Transverse colon (tissue), 4 donors: ENCODE data around the gene MZT2A. TPM values are rescaled to one million over a fixed set of nuclear protein-coding genes. Genes with fewer than 3 reads are reported as not detected.
A peak's percentile ranks its signal among the peaks of the same experiment; 100 is the strongest.
"Not testable (repeated sequence)": the region's sequence is repeated elsewhere in the genome, so short reads cannot be mapped to it uniquely, and the experiment has no call there.

Source experiments
- DNase-seq: peaks from one replicate; pipeline ENCODE4 v3.0.0-alpha.2; 2019
- H3K27ac ChIP-seq, 4 donors: fragments of 200-600 bp; sonication (generic); 2 replicates each; pipeline ENCODE4 v1.5.1; 2016 to 2018; ENCODE audit warnings: inconsistent platforms in 4 of 4
- H3K27me3 ChIP-seq: fragments of 200-600 bp; sonication (generic); 2 replicates; pipeline ENCODE4 v1.5.1; 2017; ENCODE audit warnings: inconsistent platforms
- H3K36me3 ChIP-seq, 4 donors: fragments of 200-600 bp; sonication (generic); 2 replicates each; pipeline ENCODE4 v1.5.1; 2017 to 2019; ENCODE audit warnings: inconsistent platforms in 4 of 4
- H3K4me1 ChIP-seq, 4 donors: fragments of 200-600 bp; sonication (generic); 2 replicates each; pipeline ENCODE4 v1.5.1; 2017 to 2020; ENCODE audit warnings: inconsistent platforms in 4 of 4
- H3K4me3 ChIP-seq, 4 donors: fragments of 200-600 bp; sonication (generic); 1 replicate in 1 of 4; 2 replicates in 3 of 4; pipeline versions ENCODE4 v1.5.1 to v1.6.1; 2017 to 2019; ENCODE audit warnings: inconsistent platforms in 4 of 4
- H3K9me3 ChIP-seq, 2 donors: fragments of 200-600 bp; sonication (generic); 2 replicates each; pipeline ENCODE4 v1.5.1; 2017 to 2019; ENCODE audit warnings: inconsistent platforms in 2 of 2
- EP300 ChIP-seq: sonication (generic); formaldehyde crosslinking; IDR thresholded peaks from one replicate; pipeline ENCODE4 v1.6.1; 2017; ENCODE audit warnings: antibody characterized with exemption, low read depth
- POLR2A ChIP-seq: fragments of 450-650 bp; IDR thresholded peaks from one replicate; pipeline ENCODE4 v1.6.1; 2016; ENCODE audit warnings: antibody characterized with exemption, mild to moderate bottlenecking, moderate library complexity
- POLR2AphosphoS5 ChIP-seq, 3 donors: sonication (generic); formaldehyde crosslinking; IDR thresholded peaks; one replicate each; pipeline ENCODE4 v1.6.1; 2016; ENCODE audit warnings: antibody characterized with exemption in 3 of 3
- WGBS, 2 donors: methylation state at CpG; one replicate each; pipeline ENCODE4 v1.1.5; 2018; ENCODE audit warnings: low coverage in 1 of 2; 5-methylcytosine and 5-hydroxymethylcytosine counted together
- in situ Hi-C, 4 donors: fragments of 200-750 bp; cut with MboI; loops; one replicate each; pipeline versions ENCODE4 v1.15.0 to v1.15.1; 2017; ENCODE audit warnings: low sequenced_read_pairs in 3 of 4, low pct_ligation_motif_present in 1 of 4, low pct_unique_long_range_greater_than_20kb in 1 of 4
- intact Hi-C: fragments of 100-400 bp; cut with DNase I; formaldehyde crosslinking; loops from one replicate; pipeline ENCODE4 v1.15.1; 2023; ENCODE audit warnings: low total_unique reads
- total RNA-seq, 4 donors: library from RNA; depleted of rRNA; stranded (reverse); fragments of >200 nt; gene quantifications; one replicate each; pipeline ENCODE4 v1.1.0, GENCODE V29; 2016
- TF ChIP-seq, protein P1 (sequence below), 5 experiments: fragments of 200-600 bp in 3 of 5; fragments of 450-650 bp in 2 of 5; sonication (generic) in 3 of 5; IDR thresholded peaks; 1 replicate in 2 of 5; 2 replicates in 3 of 5; pipeline ENCODE4 v1.5.1; 2016 to 2017; ENCODE audit warnings: antibody characterized with exemption in 5 of 5, inconsistent platforms in 3 of 5, mild to moderate bottlenecking in 2 of 5, moderate library complexity in 1 of 5

Gene MZT2A, protein sequence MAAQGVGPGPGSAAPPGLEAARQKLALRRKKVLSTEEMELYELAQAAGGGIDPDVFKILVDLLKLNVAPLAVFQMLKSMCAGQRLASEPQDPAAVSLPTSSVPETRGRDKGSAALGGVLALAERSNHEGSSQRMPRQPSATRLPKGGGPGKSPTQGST
- 10 to 100 TPM; 13.5 to 85.3 (median 43.4) TPM for total RNA-seq

DNA sequence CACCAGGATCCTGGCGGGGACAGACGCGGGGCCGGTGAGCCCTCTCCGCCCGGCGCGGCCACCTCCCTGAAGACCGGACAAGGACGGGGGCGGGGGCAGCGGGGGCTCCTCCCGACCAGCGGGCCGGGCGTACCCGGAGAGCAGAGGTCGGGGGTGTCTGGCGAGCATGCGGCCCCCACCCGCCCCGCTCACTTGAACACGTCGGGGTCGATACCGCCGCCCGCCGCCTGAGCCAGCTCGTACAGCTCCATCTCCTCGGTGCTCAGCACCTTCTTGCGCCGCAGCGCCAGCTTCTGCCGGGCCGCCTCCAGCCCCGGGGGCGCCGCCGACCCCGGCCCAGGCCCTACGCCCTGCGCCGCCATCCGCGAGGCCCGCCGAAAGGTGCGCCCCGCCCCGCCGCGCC, at the start of gene MZT2A:
MZT2A (minus strand) TSS at position 383 of the 403 bp plus-strand sequence; CDS start at position 362, 21 bp downstream.
- intact Hi-C loops, H3K27me3 ChIP-seq, H3K9me3 ChIP-seq, in situ Hi-C loops, H3K36me3 ChIP-seq: not testable (repeated sequence)
- H3K27ac ChIP-seq: peak within 1 kb of the TSS; percentile 88 to 96 (median 93)
- H3K4me3 ChIP-seq: peak within 1 kb of the TSS; percentile 53 to 96 (median 84)
- WGBS, 2 donors: 0% methylated on average over 17 of the region's 53 CpGs; no CpG with 5 or more reads in 1 of the 2 donors
- peaks cover 6 to 30% (median 21%) of the 10 kb centered on the region in 4 donors for H3K4me1 ChIP-seq
- peak; percentile 44 for DNase-seq

DNA sequence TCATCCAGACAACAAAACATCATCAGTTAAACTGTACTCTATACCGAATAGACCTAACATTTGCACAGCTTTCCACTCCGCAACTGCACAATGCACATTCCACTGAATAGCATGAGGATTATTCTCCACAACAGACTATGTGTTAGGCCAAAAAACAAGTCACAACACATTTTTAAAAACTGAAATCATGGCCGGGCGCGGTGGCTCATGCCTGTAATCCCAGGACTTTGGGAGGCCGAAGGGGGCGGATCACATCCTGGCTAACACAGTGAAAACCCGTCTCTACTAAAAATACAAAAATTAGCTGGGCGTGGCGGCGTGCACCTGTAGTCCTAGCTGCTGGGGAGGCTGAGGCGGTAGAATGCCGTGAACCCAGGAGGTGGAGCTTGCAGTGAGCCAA, 46.7 kb upstream of the MZT2A start:
- H3K27me3 ChIP-seq, DNase-seq, H3K27ac ChIP-seq, intact Hi-C loops, H3K4me1 ChIP-seq, in situ Hi-C loops, H3K4me3 ChIP-seq, H3K36me3 ChIP-seq, H3K9me3 ChIP-seq: not testable (repeated sequence)
- WGBS, 2 donors: 87 to 91% methylated on average over 8 to 13 of the region's 13 CpGs

DNA sequence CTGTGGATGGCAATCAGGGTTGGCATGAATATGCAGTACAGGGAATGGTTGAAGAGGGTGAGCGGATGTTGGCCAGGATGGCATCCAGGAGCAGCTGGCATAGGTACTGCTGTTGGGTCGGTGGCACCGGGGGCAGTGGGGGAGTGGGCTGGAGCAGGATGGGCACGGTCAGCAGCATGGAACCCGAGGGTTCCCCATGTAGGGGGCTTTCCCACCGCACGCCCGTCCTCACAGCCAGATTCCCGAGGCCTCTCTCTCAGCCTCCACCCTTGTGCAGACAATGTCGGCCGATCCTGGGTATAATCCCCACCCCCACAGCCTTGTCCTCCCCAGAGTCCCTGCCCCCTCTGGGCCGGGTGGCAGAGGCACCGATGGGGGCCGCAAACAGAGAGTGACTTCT, 44.6 kb upstream of the MZT2A start:
- in situ Hi-C loops, H3K4me1 ChIP-seq, H3K4me3 ChIP-seq, H3K27ac ChIP-seq, H3K36me3 ChIP-seq, H3K27me3 ChIP-seq, H3K9me3 ChIP-seq, intact Hi-C loops, DNase-seq: not testable (repeated sequence)
- 90% methylated on average over 14 of the region's 14 CpGs; no CpG with 5 or more reads in 1 of the 2 donors for WGBS, 2 donors

DNA sequence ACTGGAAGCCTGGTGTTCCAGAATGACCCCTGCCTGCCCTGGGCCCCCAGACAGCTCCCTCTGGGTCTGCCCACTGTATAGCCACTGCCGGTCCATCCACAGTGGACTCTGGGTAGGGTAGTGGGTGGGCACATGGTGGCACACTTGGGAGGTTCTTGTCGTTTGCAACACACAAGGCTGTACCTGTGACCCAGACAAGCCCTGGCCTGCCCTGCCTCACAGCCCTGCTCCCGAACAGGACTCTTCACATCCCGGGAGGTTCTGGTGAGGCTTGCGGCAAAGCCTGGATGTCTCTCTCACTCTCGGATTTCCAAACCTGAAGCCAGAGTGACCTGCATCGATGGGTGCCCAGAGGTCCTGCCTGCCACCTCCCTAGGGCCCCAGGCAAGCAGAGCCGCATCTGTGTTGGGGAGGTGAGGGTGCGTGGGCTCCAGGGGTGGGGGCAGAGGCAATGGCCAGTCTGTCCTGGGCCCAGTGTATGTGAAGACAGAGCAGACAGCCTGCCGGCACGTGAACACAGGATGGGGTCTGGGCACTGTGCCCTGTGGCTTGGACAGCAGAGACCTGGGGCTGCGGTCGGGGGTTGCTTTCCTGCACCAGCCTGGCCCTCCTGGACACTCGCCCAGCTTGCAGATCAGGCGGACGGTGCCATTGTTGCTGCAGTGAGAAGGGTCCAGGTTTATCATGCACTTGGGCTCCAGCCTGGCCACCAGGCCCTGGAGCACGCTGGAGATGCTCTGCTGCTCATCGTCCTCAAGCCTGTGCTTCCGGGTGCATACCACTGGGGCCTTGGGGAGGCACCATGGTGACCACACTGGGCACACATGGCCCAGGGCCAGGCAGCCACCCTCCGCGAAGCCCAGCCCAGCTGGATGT, 44.0 kb upstream of the MZT2A start:
- 87% methylated on average over 17 of the region's 21 CpGs; no CpG with 5 or more reads in 1 of the 2 donors for WGBS, 2 donors
- H3K4me3 ChIP-seq, H3K36me3 ChIP-seq, H3K27me3 ChIP-seq, DNase-seq, H3K9me3 ChIP-seq, H3K27ac ChIP-seq, in situ Hi-C loops, H3K4me1 ChIP-seq, intact Hi-C loops: not testable (repeated sequence)

DNA sequence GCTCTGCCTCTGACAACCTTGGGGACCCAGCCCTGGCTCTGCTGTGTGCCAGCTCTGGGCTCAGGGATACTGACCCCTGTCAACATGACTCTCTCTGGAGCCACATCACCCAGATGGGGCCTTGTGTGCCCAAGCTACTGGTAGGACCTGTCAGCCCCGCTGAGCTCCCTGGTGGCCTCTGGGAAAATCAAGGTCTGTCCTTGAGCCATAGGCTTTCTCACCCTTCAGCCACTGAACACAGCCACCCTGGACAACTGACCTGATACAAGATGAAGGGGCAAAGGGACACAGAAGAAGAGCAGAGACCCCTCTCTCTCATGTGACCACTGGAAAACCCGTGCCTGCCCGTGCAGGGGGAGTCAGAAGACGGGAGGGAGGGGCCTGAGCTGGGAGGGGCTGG, 43.3 kb upstream of the MZT2A start:
- Histone ChIP-seq H3K27me3 (no peaks in the 10 kb centered on the region), H3K36me3 (no peaks in the 10 kb centered on the region), H3K4me1 (no peaks in the 10 kb centered on the region), H3K9me3 (no peaks in the 10 kb centered on the region), H3K4me3 (no peak overlapping the region), H3K27ac (no peak overlapping the region)
- TF ChIP-seq POLR2AphosphoS5 (IDR thresholded peaks at IDR 0.05) (no peak), EP300 (no peak), POLR2A (no peak)
- TF ChIP-seq, protein P1, sequence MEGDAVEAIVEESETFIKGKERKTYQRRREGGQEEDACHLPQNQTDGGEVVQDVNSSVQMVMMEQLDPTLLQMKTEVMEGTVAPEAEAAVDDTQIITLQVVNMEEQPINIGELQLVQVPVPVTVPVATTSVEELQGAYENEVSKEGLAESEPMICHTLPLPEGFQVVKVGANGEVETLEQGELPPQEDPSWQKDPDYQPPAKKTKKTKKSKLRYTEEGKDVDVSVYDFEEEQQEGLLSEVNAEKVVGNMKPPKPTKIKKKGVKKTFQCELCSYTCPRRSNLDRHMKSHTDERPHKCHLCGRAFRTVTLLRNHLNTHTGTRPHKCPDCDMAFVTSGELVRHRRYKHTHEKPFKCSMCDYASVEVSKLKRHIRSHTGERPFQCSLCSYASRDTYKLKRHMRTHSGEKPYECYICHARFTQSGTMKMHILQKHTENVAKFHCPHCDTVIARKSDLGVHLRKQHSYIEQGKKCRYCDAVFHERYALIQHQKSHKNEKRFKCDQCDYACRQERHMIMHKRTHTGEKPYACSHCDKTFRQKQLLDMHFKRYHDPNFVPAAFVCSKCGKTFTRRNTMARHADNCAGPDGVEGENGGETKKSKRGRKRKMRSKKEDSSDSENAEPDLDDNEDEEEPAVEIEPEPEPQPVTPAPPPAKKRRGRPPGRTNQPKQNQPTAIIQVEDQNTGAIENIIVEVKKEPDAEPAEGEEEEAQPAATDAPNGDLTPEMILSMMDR (IDR thresholded peaks at IDR 0.05): no peak
- in situ Hi-C loops (no loop called here), intact Hi-C loops (no loop called here)
- no peak for DNase-seq
- 62 to 80% methylated on average over 1 to 4 of the region's 4 CpGs for WGBS, 2 donors

DNA sequence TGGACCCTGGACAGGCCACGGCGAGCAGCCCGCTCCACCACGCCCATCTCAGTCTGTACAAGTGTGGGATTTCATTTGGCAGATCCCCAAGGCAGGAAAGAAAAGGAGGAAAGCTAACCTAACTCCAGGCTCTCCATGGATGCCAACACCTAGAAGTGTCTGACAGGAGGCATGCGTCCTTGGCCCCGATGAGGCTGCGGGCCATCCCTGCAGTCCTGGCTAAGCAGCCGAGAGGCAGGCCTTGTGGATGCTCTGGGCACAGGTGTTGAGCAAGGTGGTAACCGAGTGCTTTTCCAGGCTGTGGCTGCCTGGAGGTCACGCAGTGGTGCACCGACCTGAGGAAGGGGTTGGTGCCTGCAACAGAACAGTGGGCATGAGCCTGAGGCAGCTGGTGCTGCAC, 42.8 kb upstream of the MZT2A start:
- in situ Hi-C loops, H3K4me3 ChIP-seq, H3K27ac ChIP-seq, H3K27me3 ChIP-seq, H3K9me3 ChIP-seq, H3K4me1 ChIP-seq, intact Hi-C loops, H3K36me3 ChIP-seq, DNase-seq: not testable (repeated sequence)
- WGBS, 2 donors: 87% methylated on average over 9 of the region's 11 CpGs; no CpG with 5 or more reads in 1 of the 2 donors

DNA sequence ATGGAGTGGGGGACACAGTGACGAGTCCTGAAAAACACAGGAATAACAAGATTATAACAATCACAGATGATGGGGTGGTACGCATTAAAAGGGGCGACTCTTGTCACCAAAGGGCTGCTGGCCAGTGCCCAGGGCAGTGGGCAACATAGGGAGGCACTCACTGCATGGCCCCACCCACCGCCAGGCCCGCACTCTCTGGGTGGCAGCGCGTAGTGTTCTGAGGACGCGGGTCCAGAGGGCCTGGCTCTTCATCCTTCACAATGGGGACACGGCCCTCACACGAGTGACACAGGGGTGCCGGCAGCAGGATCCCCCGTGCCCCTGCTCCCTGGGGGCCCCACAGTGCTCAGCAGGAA, 42.1 kb upstream of the MZT2A start:
- not testable (repeated sequence) for H3K4me3 ChIP-seq

DNA sequence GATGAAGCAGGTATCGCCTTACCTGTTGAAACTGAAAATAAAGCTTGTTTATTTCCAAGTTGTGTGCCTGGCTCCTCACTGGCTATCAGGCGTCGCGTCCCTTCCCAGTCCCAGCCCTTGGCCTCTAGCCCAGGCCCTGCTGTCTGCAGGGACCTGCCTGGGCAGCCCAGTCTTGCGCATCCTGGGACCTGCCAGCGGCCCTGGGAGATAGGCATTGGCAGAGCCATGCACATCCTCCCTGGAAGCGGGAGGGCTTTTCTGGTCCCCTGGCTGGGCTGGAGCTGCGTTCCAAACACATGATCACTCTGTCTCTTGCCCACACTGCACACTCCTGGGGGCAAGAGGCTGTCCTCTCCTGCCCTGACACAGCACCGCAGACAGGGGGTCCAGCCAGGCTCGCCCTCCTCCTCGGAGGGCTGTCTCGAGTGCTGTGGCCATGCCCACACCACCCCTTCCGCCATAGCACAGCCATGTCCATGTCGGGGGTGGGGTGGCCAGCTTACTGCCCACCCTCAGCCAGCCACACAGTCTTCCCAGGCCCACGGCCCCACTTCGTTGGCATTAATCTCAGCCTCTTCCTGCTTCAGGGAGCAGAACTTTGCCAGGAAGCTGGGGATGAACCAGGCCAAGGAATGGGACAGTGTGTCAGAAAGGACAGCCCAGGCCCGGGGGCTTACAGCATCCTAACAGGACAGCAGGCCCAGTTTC, 41.6 kb upstream of the MZT2A start:
- WGBS, 2 donors: 88% methylated on average over 10 of the region's 17 CpGs; no CpG with 5 or more reads in 1 of the 2 donors
- DNase-seq: not testable (repeated sequence)

More for the DNA sequence above, 42.1 kb upstream of the MZT2A start:
- H3K27ac ChIP-seq, H3K36me3 ChIP-seq, H3K9me3 ChIP-seq, H3K4me1 ChIP-seq, in situ Hi-C loops, intact Hi-C loops, DNase-seq, H3K27me3 ChIP-seq: not testable (repeated sequence)
- WGBS, 2 donors: 94% methylated on average over 9 of the region's 13 CpGs; no CpG with 5 or more reads in 1 of the 2 donors

More for the DNA sequence above, 41.6 kb upstream of the MZT2A start:
- H3K27me3 ChIP-seq, H3K9me3 ChIP-seq, H3K4me3 ChIP-seq, H3K27ac ChIP-seq, intact Hi-C loops, in situ Hi-C loops, H3K36me3 ChIP-seq, H3K4me1 ChIP-seq: not testable (repeated sequence)
